Suprapubic skin (tissue), 4 donors: ENCODE measurements around the gene KPNA3. TPM values are rescaled to one million over a fixed set of nuclear protein-coding genes. Genes with fewer than 3 reads are reported as not detected.
A peak's percentile ranks its signal among the peaks of the same experiment; 100 is the strongest.

ENCODE experiments used
- DNase-seq, 2 donors: peaks; one replicate each; pipeline ENCODE4 v3.0.0-alpha.2; 2019; ENCODE audit warnings: low spot score in 2 of 2
- H3K27ac ChIP-seq: fragments of 200-600 bp; sonication (generic); one replicate; pipeline ENCODE4 v1.5.1; 2019
- H3K27me3 ChIP-seq: fragments of 200-600 bp; sonication (generic); one replicate; pipeline ENCODE4 v1.5.1; 2019
- H3K36me3 ChIP-seq: fragments of 200-600 bp; sonication (generic); one replicate; pipeline ENCODE4 v1.5.1; 2019
- H3K4me1 ChIP-seq: fragments of 200-600 bp; sonication (generic); one replicate; pipeline ENCODE4 v1.5.1; 2019
- H3K4me3 ChIP-seq: fragments of 200-600 bp; sonication (generic); one replicate; pipeline ENCODE4 v1.5.1; 2019; ENCODE audit warnings: mild to moderate bottlenecking
- H3K9me3 ChIP-seq: fragments of 200-600 bp; sonication (generic); one replicate; pipeline ENCODE4 v1.5.1; 2019
- CTCF ChIP-seq, 2 donors: fragments of 200-600 bp in 1 of 2; fragments of 450-650 bp in 1 of 2; sonication (generic) in 1 of 2; IDR thresholded peaks; one replicate each; pipeline ENCODE4 v1.5.1; 2016 to 2019; ENCODE audit warnings: antibody characterized with exemption in 2 of 2, mild to moderate bottlenecking in 1 of 2, moderate library complexity in 1 of 2
- EP300 ChIP-seq: sonication (generic); formaldehyde crosslinking; IDR thresholded peaks from one replicate; pipeline ENCODE4 v1.6.1; 2017; ENCODE audit warnings: antibody characterized with exemption
- POLR2A ChIP-seq, 2 donors: fragments of 450-650 bp; IDR thresholded peaks; one replicate each; pipeline ENCODE4 v1.6.1; 2017; ENCODE audit warnings: antibody characterized with exemption in 2 of 2, mild to moderate bottlenecking in 2 of 2, moderate library complexity in 2 of 2
- POLR2AphosphoS5 ChIP-seq, 3 donors: sonication (generic); formaldehyde crosslinking; IDR thresholded peaks; one replicate each; pipeline ENCODE4 v1.6.1; 2017; ENCODE audit warnings: antibody characterized with exemption in 3 of 3
- WGBS: methylation state at CpG from one replicate; pipeline ENCODE4 v1.1.5; 2018; 5-methylcytosine and 5-hydroxymethylcytosine counted together
- total RNA-seq, 4 donors: library from RNA; depleted of rRNA; stranded (reverse); fragments of >200 nt; gene quantifications; one replicate each; pipeline ENCODE4 v1.1.0, GENCODE V29; 2016

Gene KPNA3
- total RNA-seq, 4 donors from 2014 or later, result 17.1 to 27.3 (median 23.6) TPM

DNA sequence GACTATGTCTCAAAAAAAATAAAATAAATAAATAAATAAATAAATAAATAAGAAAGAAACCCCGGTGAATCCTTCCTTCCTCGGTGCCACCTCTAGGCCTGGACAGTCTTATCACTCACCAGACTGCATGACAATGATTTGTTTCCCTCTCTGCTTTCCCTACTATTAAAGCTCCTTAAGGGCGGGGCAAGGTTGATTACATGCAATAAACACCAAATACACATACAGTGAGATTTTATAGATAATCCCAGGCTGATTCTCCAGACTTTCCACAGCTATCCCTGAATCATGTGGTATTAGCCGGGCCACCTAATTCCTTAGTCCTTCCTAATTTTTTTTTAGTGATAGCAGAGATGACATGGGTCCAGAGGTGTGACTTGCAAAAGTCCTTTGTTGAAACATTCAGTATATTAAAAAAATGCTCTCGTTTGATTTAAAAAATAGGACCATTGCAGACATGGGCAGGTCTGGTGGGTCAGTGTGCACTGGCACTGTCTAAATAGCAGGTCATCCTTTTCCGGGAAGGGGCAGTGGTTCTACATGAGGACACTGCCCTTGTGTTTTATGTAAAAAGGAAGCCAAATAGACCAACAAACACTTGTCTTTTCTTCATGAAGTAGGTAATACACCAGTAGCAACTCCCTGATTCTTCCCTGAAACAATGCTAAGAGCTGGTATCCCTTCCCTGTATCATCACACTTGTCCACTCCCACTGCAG, 115.7 kb downstream of the KPNA3 start:
- no peak for DNase-seq
- peaks cover 8% of the 10 kb centered on the region for H3K36me3 ChIP-seq
- H3K4me1 ChIP-seq, result no peaks in the 10 kb centered on the region
- WGBS, result 93% methylated on average over 6 of the region's 6 CpGs
- H3K27ac ChIP-seq, result no peak overlapping the region
- TF ChIP-seq POLR2AphosphoS5 (IDR thresholded peaks at IDR 0.05) (no peak), POLR2A (IDR thresholded peaks at IDR 0.05) (no peak), CTCF (IDR thresholded peaks at IDR 0.05) (no peak)
- H3K4me3 ChIP-seq, result no peak overlapping the region
- no peaks in the 10 kb centered on the region for H3K27me3 ChIP-seq
- H3K9me3 ChIP-seq, result no peaks in the 10 kb centered on the region

- H3K4me1 ChIP-seq, result peaks cover 3% of the 10 kb centered on the region
- no peaks in the 10 kb centered on the region for H3K9me3 ChIP-seq
- peaks cover 20% of the 10 kb centered on the region for H3K36me3 ChIP-seq
- no peak for DNase-seq
- TF ChIP-seq POLR2A (IDR thresholded peaks at IDR 0.05) (no peak), EP300 (no peak), CTCF (IDR thresholded peaks at IDR 0.05) (no peak), POLR2AphosphoS5 (IDR thresholded peaks at IDR 0.05) (no peak)
- no peak overlapping the region for H3K4me3 ChIP-seq
- 78% methylated on average over 5 of the region's 5 CpGs for WGBS
- H3K27ac ChIP-seq, result no peak overlapping the region
- no peaks in the 10 kb centered on the region for H3K27me3 ChIP-seq
Observed at GRCh38 chr13:49670828-49671227, 121.7 kb downstream of the KPNA3 start.

DNA sequence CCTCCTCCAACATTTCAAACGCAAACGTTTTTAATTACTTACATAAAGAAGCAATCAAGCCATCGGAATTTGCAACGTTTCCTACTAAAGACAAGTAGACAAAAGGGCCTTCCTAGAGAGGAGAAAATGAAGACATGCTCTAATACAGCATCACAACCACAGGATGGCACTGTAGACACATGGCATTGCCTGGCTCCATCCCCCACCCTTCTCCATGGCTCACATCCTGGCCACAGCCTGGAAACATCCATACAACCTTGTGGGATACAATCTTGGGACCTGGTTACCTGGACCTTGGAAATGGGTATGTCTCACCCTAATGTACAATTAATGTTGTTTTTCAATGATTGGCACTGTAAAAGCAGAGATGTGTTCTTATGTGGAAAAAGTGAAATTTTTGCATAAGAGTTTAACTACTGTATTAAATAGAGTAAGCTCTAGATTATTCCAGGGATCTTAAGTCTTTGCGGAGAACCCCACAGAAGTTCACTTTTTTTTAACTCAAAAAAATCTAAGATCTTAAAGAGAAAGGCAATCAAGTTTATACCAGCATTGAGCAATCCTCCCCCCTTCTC, 122.7 kb downstream of the KPNA3 start:
- WGBS, result 38% methylated on average over 5 of the region's 5 CpGs
- DNase-seq, result no peak

GRCh38 chr13:49667773-49668172, 124.7 kb downstream of the KPNA3 start:
- Histone ChIP-seq H3K36me3 (peaks cover 27% of the 10 kb centered on the region), H3K4me3 (no peak overlapping the region), H3K27ac (no peak overlapping the region), H3K9me3 (no peaks in the 10 kb centered on the region), H3K4me1 (peaks cover 3% of the 10 kb centered on the region), H3K27me3 (no peaks in the 10 kb centered on the region)
- no peak for TF ChIP-seq POLR2A (IDR thresholded peaks at IDR 0.05)
- TF ChIP-seq CTCF (IDR thresholded peaks at IDR 0.05), result no peak
- no peak for TF ChIP-seq EP300
- TF ChIP-seq POLR2AphosphoS5 (IDR thresholded peaks at IDR 0.05), result no peak
- DNase-seq, result no peak
- 62% methylated on average over 2 of the region's 2 CpGs for whole genome bisulfite sequencing

More for the DNA sequence above, 122.7 kb downstream of the KPNA3 start:
- Histone ChIP-seq H3K9me3 (no peaks in the 10 kb centered on the region), H3K27me3 (no peaks in the 10 kb centered on the region), H3K27ac (no peak overlapping the region), H3K36me3 (peaks cover 22% of the 10 kb centered on the region), H3K4me1 (peaks cover 3% of the 10 kb centered on the region), H3K4me3 (no peak overlapping the region)
- TF ChIP-seq POLR2A (IDR thresholded peaks at IDR 0.05), result no peak
- no peak for TF ChIP-seq POLR2AphosphoS5 (IDR thresholded peaks at IDR 0.05)
- peak; percentile 43 to 44 for TF ChIP-seq CTCF (IDR thresholded peaks at IDR 0.05)
- no peak for TF ChIP-seq EP300

DNA sequence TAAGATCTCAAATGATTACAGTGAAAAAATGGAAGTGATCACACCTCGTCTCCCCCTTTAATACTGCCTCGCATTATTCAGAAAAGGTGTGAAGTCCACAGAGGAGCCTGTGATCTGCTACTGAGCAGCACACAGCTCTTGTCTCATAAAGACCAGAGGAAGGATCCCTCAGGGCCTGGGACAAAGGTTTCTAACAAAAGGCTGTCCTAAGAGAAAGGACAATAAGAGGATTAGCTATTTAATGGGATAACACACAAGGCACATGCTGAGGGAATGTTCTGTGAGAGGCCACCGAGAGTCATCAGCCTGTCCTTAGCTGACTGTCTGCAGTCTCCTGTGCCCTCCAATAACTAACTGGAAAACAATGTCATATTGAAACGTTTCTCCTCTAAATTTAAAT, 127.9 kb downstream of the KPNA3 start:
- Histone ChIP-seq H3K27ac (no peak overlapping the region), H3K9me3 (no peaks in the 10 kb centered on the region), H3K4me1 (no peaks in the 10 kb centered on the region), H3K36me3 (peaks cover 54% of the 10 kb centered on the region), H3K4me3 (no peak overlapping the region), H3K27me3 (no peaks in the 10 kb centered on the region)
- no peak for TF ChIP-seq POLR2A (IDR thresholded peaks at IDR 0.05)
- TF ChIP-seq CTCF (IDR thresholded peaks at IDR 0.05), result no peak
- TF ChIP-seq POLR2AphosphoS5 (IDR thresholded peaks at IDR 0.05), result no peak
- no peak for TF ChIP-seq EP300
- DNase-seq, result no peak
- 87% methylated on average over 4 of the region's 4 CpGs for WGBS
